Cardiac septum (tissue), 1 donor: Measurements from ENCODE around the gene HNF1A. TPM values are rescaled to one million over a fixed set of nuclear protein-coding genes. Genes with fewer than 3 reads are reported as not detected.
"Not testable (repeated sequence)": the region's sequence is repeated elsewhere in the genome, so short reads cannot be mapped to it uniquely, and the experiment has no call there.

ENCODE experiments used
- DNase-seq: peaks from one replicate; pipeline ENCODE4 v3.0.0-alpha.2; 2020; ENCODE audit warnings: low spot score
- intact Hi-C: fragments of 100-400 bp; cut with DNase I; formaldehyde crosslinking; loops from one replicate; pipeline ENCODE4 v1.14.0; 2022
- total RNA-seq: library from RNA; stranded (reverse); fragmentation: NEBNext Ultra II Directional; extraction: Animal tissue kit (Norgen Biotek cat#: 25700); gene quantifications from one replicate; pipeline ENCODE4 v1.2.1, GENCODE V29; 2021
- donor health status: DM: no; HTN: no; CAD: no.

The HNF1A gene
- total RNA-seq, 1 donor from 2014 or later: not detected

DNA sequence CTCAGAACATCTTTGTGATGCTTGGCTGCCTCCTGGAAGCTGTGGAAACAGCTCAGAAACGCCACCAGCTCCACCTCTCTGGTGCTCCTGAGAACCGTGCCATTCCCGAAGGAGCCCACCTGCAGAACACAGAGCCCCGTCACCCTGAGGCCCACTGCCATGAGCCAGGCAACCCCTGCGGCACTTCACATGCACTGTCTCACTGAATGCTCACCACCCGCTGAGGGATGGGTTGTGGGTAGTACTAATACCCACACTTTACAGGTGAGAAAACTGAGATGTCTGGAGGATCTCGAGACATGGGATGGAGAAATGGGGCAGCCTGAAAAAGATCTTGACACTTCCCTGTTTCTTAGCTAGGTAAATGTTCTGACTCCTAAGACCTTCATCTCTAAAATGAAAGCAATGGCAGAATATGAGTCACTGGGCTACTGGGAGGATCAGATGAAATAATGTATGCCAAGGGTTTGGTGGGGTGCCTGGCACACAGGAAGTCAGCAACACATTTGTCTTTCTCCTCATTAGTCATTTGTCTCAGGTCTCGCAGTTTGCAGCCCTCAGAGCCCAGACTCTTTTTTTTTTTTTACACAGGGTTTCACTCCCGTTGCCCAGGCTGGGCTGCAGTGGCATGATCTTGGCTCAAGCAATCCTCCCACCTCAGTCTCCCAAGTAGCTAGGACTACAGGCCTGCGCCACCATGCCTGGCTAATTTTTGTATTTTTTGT is 55.4 kb downstream of the HNF1A start:
- DNase-seq: no peak
- intact Hi-C loops: no loop called here

DNA sequence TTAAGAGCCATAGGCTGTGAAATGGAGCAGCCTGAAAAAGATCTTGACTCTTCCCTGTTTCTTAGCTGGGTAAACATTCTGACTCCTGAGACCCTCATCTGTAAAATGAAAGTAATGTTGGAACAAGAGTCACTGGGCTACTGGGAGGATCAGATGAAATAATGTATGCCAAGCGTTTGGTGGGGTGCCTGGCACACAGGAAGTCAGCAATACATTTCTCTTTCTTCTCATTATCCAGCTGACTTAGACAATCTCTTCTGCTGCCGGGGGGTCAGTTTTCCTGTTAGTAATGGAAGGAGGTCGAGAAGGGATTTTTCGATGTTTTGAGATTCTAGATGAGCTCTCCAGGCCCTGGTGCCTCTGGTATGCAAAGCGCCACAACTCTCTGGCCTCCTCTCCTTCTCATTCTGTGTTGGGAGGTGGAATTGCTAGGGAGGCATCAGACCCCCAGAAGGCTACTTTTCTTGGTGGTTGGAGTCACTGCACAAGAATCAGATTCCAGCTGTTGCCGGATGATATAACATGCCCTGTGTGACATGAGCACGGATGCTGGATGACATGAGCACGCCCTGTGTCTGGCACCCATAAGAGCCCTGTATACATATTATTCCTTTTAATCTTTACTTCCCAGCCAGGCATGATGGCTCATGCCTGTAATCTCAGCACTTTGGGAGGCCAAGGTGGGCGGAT is 56.4 kb downstream of the HNF1A start:
- DNase-seq: no peak
- intact Hi-C loops: no loop called here

DNA sequence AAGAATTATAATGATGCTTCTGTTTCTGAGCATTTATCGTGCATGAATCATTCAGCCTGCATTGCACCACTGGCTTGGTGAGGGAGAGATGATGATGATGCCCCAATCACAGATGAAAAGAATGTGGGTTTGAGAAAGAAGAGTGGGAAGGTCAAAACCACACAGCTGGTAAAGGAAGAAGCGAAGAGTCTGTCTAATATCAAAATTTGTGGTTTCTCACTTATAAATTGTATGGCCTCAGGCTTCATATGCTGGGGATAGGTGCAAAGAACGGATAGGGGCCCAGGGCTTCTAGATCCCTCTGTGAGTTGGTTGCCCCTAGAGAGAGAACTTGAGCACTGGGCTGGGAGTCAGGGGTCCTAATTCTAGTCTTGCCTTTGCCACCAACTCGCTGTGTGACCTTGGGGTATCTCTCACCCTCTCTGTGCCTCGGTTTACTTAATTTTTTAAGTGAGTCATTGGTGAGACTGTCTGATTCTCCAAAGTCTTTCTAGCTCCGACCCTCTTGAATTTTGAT is 58.5 kb downstream of the HNF1A start:
- intact Hi-C loops: no loop called here

DNA sequence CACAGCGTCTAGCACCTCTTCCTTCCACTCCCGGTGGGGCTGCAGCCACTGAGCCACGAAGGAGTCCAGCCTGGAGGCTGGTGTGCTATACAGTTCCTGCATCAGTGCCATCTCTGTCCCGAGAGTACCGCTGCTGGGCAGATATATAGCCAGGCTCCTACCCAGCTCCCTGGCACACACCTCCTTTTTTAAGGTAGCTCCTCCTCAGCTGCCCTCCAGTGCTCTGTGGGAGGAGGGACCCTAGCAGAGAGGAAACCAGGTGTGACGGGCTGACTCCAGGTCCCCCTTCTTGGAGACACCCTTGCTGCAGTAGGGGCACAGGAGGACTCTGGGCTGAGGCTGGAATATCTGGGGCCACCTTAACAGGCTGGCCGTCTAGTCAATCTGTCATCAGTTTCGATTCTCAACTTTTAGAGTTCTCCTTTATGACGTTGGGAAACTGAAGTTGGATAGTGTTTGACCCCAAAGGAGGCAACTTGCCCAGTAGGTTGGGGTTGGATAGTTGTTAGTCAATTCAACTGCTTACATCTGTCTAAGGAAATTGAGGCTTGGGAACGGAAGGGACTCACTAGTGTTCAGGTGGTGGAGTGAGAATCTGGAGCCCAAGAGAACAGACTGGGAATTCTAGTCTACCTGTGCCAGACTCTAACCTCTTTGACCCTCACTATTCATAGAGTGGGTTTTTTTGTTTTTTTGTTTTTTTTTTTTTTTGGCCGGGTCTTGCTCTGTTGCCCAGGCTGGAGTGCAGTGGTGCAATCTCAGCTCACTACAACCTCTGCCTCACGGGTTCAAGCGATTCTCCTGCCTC is 60.7 kb downstream of the HNF1A start, which contains the start of gene OASL:
TSS of gene OASL (minus strand) at position 386 of the 808 bp plus-strand sequence. CDS start at position 111, 275 bp downstream.
- peak; percentile 78 for DNase-seq
- intact Hi-C loops: no loop called here

More for the DNA sequence above, 58.5 kb downstream of the HNF1A start:
- no peak for DNase-seq

DNA sequence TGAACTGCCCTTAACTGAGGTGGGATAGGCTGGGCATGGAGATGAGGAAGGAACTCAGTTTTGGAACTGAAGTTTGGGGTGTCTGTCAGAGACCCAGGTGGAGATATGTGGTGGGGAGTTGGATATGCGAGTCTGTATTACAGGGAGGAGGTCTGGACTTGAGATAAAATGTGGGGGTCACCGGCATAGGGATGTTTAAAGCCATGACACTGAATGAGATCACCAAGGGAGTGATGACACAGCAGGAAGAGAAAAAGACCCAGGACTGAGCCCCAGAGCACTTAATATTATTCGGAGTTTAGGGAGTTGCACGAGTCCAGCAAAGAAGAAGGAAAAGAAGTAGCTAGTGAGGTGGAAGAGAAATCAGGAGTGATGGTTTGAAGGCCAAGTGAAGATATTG is 64.7 kb downstream of the HNF1A start:
- intact Hi-C loops: no loop called here
- no peak for DNase-seq

DNA sequence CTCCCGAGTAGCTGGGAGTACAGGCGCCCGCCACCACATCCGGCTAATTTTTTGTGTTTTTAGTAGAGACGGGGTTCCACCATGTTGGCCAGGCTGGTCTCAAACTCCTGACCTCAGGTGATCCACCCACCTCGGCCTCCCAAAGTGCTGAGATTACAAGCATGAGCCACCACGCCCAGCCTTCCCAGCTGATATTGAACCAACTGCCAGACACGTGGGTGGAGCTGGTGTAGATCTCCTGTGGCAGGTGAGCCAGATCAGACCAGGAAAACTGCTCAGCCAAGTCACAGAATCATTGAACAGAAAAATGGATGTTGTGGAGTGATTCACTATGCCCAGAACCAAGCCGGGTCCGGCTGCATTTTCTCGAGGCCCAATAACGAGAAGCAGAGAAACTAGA is 69.1 kb downstream of the HNF1A start:
- DNase-seq, intact Hi-C loops: not testable (repeated sequence)

DNA sequence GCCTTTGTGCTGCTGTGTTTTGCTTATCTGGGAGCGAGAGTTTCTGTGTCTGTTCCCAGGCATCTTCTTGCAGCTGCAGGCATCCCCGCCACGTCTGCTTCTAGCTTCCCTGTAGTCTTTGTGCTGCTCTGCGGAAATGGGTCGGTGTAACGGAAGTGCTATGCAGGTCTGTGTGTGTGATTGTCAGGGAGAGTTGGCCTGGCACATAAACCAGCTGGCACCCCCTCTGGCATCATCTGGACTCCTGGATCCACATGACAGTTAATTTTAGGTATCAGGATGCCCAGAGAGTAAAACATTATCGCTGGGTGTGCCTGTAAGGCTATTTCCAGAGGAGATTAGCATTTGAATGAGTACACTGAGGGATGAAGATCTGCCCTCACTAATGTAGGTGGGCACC is 70.1 kb downstream of the HNF1A start:
- intact Hi-C loops: no loop called here
- DNase-seq: no peak

DNA sequence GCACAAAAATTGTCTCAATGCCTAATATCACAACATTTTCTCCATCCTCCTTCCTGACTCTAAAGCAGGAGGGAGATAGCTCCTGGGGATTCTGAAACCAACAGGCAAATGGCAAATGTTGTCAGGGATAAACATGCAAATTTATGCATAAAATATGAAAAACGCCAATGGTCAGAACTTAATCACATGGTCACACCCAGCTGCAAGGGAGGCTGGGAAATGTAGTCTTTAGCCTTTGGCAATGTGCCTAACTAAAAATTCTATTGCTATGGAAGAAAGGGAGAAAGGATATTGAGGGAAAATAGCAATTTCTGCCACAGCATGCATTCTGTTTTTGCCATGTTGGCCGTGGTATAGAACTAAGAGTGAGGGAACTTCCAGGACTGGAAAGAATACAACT is 72.4 kb downstream of the HNF1A start:
- intact Hi-C loops: no loop called here
- DNase-seq: no peak

Other genes with a start within 250 kb of the HNF1A start
- gene SPPL3, start 74.2 kb upstream of the HNF1A start, total RNA-seq: 32.2 TPM
- gene C12orf43, start 37.9 kb downstream of the HNF1A start, total RNA-seq: 9.1 TPM
- 0.27 TPM for gene OASL, start 60.7 kb downstream of the HNF1A start, total RNA-seq
- 0.65 TPM for gene P2RX7, start 154.3 kb downstream of the HNF1A start, total RNA-seq
- gene P2RX4, start 231.6 kb downstream of the HNF1A start, total RNA-seq: 6.4 TPM